HS-27A (cell line): ENCODE results near the gene RNU5D-1.

ENCODE experiments used
- DNase-seq: peaks from one replicate; pipeline ENCODE4 v3.0.0-alpha.2; 2012; ENCODE audit warnings: low read depth, missing footprints

RNU5D-1 gene

DNA sequence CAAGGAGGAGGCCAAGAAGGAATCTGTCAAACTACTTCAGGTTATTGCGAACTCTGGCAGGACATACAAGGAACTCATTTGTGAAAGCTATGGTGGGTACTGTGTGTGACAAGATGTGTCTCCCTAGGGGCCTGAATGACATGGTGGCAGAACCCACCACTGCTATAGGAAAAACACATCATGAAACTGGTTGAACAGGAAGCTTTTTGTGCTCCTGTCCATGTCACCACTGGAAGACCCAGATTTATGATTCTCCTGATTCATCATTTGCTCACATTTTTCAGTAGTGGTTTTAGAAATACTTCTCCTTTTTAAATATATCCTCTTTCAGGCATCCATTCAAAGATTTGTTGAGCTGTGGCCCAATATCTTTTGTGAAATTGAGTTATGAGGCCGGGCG is 32.8 kb downstream of the RNU5D-1 start:
- no peak for DNase-seq

DNA sequence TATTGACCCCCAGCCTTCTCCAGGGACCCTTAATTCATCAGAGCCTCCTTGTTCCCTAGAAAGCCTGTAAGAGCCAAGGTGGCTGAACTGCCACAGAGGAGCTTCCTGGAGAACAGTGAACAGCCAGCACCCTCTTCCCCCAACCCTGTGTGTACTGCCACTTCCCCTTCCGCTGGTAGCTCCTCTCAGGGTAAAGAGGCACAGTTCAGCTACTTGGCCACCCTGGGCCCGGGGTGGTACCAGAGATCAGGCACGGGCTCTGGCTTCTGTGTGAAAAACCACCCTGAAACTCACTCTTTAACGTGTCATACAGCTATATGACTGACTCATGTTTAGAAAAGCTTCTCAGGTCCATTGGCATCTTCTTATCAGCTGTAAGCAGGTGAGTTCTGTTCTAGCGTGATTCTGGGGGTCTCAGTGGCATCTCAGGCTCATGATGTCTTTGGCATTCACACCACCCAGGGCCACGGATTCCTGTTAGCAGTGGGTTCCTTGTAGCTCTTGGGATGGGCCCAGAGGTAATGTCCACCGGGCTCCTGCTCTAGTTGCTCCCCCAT is 34.1 kb downstream of the RNU5D-1 start:
- no peak for DNase-seq

DNA sequence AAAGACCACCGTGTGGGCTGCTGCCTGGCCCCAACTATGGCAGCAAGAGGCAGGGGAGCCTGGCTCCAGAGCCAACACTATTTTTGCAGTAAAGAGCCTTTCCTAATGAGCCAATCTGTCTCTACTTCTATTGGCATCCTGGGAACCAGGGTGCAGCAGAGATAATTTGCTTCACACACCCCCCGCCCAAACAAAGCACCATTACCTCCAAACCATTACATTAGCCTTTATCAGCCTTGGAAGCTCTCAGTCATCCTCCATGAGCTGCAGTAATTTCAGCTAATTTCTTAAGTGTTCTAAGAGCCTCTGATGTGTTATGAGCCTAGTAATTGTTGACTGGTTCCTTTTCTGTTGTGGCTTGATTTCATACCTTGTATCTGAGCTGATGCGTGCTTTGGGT is 34.9 kb downstream of the RNU5D-1 start:
- DNase-seq, result no peak

DNA sequence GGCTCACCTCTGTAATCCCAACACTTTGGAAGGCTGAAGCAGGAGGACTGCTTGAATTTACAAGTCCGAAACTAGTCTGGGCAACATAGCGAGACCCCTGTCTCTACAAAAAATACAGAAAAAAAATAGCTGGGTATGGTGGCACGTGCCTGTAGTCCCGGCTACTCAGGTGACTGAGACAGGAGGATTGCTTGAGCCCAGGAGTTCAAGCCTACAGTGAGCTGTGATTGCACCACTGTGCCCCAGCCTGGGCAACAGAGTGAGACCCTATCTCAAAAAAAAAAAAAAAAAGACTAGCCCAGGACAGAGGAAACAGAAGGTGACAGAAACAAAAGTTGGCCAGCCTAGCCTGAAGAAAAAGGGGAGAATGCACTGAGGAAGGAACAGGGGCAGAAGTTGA is 35.3 kb downstream of the RNU5D-1 start:
- DNase-seq, result no peak

DNA sequence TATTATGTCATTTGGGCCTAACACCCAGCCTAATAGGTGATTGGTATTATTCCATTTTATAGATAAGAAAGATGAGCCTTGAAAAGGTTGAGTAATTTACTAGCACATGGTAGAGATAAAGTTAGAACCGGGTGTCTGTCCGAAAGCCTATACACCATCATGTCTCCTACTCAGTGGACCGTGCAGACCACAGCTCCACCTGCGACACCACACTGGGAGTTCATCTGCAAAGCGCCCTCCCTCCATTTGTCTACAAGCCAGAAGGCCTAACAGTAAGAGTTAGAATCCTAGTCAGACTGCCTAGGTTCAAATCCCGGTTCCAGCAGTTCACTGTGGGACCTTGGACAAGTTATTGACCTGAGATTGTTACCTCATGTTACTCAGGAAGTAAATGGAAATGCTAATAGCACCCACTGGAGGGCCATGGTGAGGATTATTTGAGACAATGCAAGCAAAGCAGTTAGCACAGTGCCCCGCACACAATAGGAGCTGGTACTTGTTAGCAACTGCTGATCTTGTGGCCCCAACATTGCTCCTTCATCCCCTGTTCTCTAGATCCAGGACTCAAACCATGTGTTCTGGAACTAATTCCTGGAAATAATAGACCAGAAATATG is 36.0 kb downstream of the RNU5D-1 start:
- no peak for DNase-seq

DNA sequence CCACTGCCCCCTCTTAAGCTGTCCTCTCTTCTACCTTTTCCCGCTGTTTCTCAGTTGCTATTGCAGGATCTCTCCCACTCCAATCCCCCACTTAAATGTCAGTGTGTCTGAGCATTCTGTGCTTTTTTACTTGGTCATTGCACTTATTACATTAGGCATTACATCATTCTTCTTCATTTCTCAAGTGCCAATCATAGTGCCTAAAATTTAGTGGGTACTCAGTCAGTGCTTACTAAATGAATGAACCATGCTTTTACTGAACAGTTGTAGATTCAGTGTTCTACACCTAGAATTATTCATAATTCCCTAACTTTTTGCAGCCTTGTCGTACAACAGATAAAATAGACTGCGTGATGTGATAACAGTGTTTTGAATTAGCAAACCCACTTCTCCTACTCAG is 37.1 kb downstream of the RNU5D-1 start:
- DNase-seq, result no peak

DNA sequence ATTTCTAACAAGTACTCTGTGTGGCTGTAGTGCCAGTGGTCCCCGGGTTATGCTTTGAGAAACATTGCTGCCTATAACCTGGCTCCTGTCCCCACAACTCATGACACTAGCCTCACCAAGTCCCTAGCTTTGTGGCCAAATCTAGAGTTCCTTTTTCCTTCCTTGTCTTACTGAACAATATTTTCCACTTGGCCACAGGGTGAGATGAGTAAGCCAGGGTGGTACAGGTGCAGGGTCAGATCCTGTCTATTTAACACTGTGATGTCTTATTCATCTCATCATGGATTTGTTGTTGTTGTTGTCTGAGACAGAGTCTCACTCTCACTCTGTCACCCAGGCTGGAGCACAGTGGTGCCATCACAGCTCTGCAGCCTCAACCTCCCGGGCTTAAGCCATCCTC is 37.8 kb downstream of the RNU5D-1 start:
- DNase-seq, result no peak

DNA sequence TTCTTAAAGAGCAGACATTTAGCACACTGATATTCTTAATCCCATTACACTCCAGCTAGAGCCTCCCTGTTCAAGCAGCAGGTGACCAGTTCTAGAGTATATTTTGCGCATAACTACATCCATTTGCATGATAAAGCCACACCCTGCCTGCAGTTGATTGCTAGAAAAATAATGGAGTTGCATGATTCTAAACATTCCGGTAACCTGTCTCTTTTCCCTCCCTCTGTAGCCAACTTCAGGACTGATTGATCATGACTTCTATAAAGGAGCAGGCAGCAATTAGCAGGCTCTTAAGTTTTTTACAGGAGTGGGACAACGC is 41.6 kb downstream of the RNU5D-1 start:
- DNase-seq, result no peak

DNA sequence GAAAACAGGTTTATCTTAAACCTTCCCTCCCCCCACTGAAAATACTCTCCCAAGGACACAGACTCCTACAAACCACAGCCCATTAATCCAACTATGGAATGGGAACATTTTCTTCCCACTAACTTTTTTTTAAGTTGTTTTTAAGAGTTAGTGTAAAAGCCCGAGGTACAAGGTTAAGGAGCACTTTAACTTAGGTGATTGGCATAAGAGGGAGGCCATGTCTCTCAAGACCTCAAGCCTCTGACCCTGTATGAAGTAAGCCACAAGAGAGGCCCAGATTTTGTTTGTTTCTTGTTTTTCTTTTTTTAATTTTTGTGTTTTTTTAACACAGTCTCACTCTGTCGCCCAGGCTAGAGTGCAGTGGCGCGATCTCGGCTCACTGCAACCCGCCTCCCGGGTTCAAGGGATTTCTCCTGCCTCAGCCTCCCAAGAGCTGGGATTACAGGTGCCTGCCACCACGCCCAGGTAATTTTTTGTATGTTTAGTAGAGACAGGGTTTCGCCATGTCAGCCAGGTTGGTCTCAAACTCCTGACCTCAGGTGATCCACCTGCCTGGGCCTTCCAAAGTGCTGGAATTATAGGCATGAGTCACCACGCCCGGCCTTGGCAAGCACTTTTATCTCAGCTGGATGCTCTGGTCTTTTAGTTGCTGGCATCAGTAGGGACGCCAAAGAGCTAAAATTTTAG is 42.1 kb downstream of the RNU5D-1 start:
- no peak for DNase-seq

DNA sequence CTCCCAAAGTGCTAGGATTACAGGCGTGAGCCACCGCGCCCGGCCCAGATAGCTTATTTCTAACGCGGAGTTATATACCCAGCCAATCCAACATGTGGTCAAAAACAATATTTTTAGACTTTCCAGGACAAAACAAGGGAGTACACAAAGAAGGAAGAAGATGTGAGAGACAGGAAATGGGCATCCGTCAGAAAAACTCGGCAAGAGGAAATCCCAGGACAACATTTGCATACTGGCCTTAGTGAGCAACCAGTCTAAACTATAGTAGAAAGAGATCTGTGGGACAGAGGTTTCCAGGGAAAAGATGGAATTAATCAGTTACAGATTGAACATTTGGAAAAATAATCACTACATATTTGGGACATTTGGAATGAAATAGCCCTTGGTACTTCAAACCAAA is 45.1 kb downstream of the RNU5D-1 start:
- no peak for DNase-seq

DNA sequence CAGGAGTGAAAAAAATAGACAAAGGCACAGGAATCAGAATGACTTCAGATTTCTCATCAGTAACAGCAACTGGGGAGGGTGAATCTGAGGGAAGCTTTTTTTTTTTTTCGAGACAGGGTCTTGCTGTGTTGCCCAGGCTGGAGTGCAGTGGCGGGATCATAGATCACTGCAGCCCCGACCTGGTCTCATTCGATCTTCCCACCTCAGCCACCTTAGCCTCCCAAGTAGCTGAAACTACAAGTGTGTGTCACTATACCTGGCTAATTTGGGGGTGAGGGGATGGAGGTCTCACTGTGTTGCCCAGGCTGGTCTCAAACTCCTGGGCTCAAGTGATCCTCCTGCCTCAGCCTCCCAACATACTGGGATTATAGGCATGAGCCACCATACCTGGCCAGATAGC is 45.8 kb downstream of the RNU5D-1 start:
- no peak for DNase-seq

DNA sequence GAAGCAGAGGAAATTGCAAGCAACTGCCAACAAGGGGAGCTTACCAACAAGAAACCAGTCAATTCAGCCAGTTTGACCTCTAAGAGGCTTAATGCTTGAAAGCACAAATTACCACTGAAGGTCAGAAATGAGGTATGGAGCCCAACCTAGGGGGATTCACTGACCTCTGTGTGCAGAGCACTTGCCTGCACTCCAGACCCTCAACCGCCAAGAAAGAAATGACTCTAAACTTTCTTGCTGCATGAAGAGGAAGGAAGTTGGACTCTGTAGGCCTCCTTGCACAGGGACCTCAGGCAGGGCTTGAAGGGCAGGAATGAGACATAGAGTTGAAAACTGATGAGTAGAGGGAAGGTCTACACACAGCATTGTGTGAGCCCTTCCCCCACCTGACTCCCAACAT is 46.4 kb downstream of the RNU5D-1 start:
- no peak for DNase-seq

DNA sequence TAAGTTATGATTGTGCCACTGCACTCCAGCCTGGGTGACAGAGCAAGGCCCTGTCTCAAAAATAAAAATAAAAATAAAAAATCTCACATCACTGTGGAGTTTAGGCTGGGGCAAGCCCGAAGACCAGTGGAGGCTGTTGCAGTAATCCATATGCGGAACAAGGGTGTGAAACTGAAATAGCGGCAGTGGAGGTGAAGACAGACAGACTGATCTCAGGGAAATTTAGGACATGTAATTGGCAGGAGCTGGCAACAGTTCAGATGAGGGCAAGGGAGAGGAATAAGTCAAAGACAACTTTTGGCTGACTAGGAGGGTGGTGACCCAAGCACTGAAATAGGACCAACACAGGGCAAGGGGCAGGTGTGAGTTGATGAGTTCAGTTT is 48.1 kb downstream of the RNU5D-1 start:
- no peak for DNase-seq

DNA sequence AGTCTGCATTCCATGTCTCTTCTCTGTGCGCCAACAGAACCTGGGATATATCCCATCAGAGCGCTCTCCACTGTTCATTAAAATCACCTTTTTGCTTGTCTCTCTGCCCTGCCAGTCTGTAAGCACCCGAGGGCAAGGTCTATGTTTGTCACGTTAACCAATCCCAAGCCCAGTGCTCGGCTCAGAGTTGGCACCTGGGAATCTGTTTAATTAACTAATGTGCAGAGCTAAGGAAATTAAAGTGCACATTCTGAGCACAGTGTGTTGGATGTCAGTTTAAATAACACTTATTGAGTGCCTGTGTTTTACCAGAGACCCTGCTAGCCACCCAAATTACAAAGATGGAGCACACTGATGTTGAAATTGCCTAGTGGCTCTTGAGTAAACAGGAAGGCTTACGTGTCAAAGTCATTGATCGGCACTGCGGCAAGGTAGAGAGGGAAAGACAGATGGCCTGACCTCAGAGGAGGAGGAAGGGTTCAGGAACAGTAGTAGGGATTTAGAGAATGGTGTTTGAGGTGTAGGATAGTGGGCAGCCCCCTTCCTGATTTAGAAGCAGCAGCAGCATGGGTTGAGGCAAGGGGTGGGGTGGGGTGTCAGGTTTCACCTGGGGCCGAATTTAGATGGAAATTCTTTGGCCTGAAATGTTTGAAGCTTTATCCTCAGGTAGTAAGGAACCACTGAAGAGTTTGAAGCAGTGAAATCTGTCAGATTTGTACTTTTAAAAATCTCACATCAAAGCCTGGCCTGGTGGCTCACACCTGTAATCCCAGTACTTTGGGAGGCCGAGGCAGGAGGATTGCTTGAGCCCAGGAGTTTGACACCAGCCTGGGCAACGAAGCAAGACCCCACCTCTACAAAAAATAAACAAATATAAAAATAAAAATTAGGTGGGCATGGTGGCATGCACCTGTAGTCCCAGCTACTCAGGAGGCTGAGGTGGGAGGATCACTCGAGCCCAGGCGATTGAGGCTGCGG is 48.8 kb downstream of the RNU5D-1 start:
- no peak for DNase-seq
